IMR-90 (cell line): ENCODE data around the gene SKAP1. TPM values are rescaled to one million over a fixed set of nuclear protein-coding genes. Genes with fewer than 3 reads are reported as not detected.

Source experiments
- ATAC-seq: fragments of 200-7000 bp; cut with Tn5 transposase; 2 replicates; pipeline ENCODE4 v1.9.1; 2020; ENCODE audit warnings: low read depth, mild to moderate bottlenecking, moderate library complexity
- BruUV-seq: library from RNA; stranded (reverse); fragments of 400-500 nt; replicated peaks from 2 replicates; lab custom pipeline; 2021; lab: Mats Ljungman, UMichigan
- CTCF ChIA-PET: fragments of 300-600 bp; formaldehyde crosslinking; extraction: SDS; loops from one replicate; lab custom pipeline; 2021; ENCODE audit warnings: antibody characterized with exemption; lab: Yijun Ruan, JAX
- POLR2A ChIA-PET: fragments of 300-600 bp; sonication (Branson Sonifier 250); formaldehyde crosslinking; loops from one replicate; lab custom pipeline; 2022; ENCODE audit warnings: antibody characterized with exemption; ENCODE audit not compliant: unreplicated experiment; lab: Charles Lee
- DNase-seq: peaks from one replicate; pipeline ENCODE4 v3.0.0; 2013
- H2AFZ ChIP-seq: replicated peaks from 2 replicates; pipeline ENCODE3; 2013; ENCODE audit warnings: low read length, mild to moderate bottlenecking; ENCODE audit not compliant: poor library complexity
- H2AK5ac ChIP-seq: 2 replicates; pipeline ENCODE4 v1.6.1; 2013; ENCODE audit warnings: low read depth, low read length, inconsistent platforms
- H2AK9ac ChIP-seq: replicated peaks from 2 replicates; pipeline ENCODE3; 2013; ENCODE audit warnings: mild to moderate bottlenecking, low read depth, low read length, moderate library complexity; ENCODE audit not compliant: poor library complexity
- H2BK120ac ChIP-seq: 2 replicates; pipeline ENCODE4 v1.6.1; 2013; ENCODE audit warnings: low read depth, low read length, inconsistent platforms
- H2BK15ac ChIP-seq: 3 replicates; pipeline ENCODE4 v1.6.1; 2013; ENCODE audit warnings: low read depth, low read length, inconsistent platforms
- H2BK20ac ChIP-seq: 2 replicates; pipeline ENCODE4 v1.6.1; 2013; ENCODE audit warnings: low read depth, mild to moderate bottlenecking, inconsistent platforms, low read length, moderate library complexity
- H2BK5ac ChIP-seq: 2 replicates; pipeline ENCODE4 v1.6.1; 2013; ENCODE audit warnings: mild to moderate bottlenecking, low read depth, low read length, inconsistent platforms; ENCODE audit not compliant: poor library complexity, severe bottlenecking
- H3K14ac ChIP-seq: replicated peaks from 2 replicates; pipeline ENCODE4 v1.6.1; 2013; ENCODE audit warnings: low read depth, low read length, inconsistent platforms
- H3K18ac ChIP-seq: 2 replicates; pipeline ENCODE4 v1.6.1; 2013; ENCODE audit warnings: low read depth, low read length, control low read depth
- H3K23ac ChIP-seq: 2 replicates; pipeline ENCODE4 v1.6.1; 2013; ENCODE audit warnings: low read depth, low read length, inconsistent platforms
- H3K27ac ChIP-seq: 2 replicates; pipeline ENCODE4 v1.5.1; 2013; ENCODE audit warnings: mild to moderate bottlenecking, control low read depth, low read length; ENCODE audit not compliant: insufficient read depth
- H3K27me3 ChIP-seq: 2 replicates; pipeline ENCODE4 v1.6.1; 2013; ENCODE audit warnings: low read length; ENCODE audit not compliant: control insufficient read depth, insufficient read depth
- H3K36me3 ChIP-seq: 2 replicates; pipeline ENCODE4 v1.6.1; 2013; ENCODE audit warnings: low read length, mixed read lengths; ENCODE audit not compliant: control insufficient read depth, insufficient read depth
- H3K4ac ChIP-seq: 2 replicates; pipeline ENCODE4 v1.6.1; 2013; ENCODE audit warnings: low read depth, low read length, inconsistent platforms
- H3K4me1 ChIP-seq: 2 replicates; pipeline ENCODE4 v1.6.1; 2013; ENCODE audit warnings: low read length, mixed read lengths; ENCODE audit not compliant: control insufficient read depth, insufficient read depth
- H3K4me2 ChIP-seq: 2 replicates; pipeline ENCODE4 v1.6.1; 2013; ENCODE audit warnings: low read depth, mild to moderate bottlenecking, control low read depth, low read length, moderate library complexity
- H3K4me3 ChIP-seq: 2 replicates; pipeline ENCODE4 v1.5.1; 2013; ENCODE audit warnings: low read depth, mild to moderate bottlenecking, control low read depth, low read length, moderate library complexity; ENCODE audit not compliant: insufficient read depth
- H3K56ac ChIP-seq: 2 replicates; pipeline ENCODE4 v1.6.1; 2013; ENCODE audit warnings: low read length, inconsistent platforms; ENCODE audit not compliant: insufficient read depth; ENCODE audit errors: extremely low read depth
- H3K79me1 ChIP-seq, 2 experiments: 2 replicates each; pipeline ENCODE4 v1.6.1; 2013; ENCODE audit warnings: low read length in 2 of 2, inconsistent platforms in 1 of 2, low read depth in 1 of 2
- H3K9ac ChIP-seq: 2 replicates; pipeline ENCODE4 v1.6.1; 2013; ENCODE audit warnings: low read depth, low read length, control low read depth
- H3K9me1 ChIP-seq: 2 replicates; pipeline ENCODE4 v1.6.1; 2013; ENCODE audit warnings: low read length, inconsistent platforms; ENCODE audit not compliant: insufficient read depth
- H3K9me3 ChIP-seq: 2 replicates; pipeline ENCODE4 v1.6.1; 2013; ENCODE audit warnings: low read length; ENCODE audit not compliant: control insufficient read depth, insufficient read depth
- H4K20me1 ChIP-seq: 2 replicates; pipeline ENCODE4 v1.6.1; 2013; ENCODE audit warnings: low read length, inconsistent platforms; ENCODE audit not compliant: insufficient read depth
- H4K5ac ChIP-seq: 2 replicates; pipeline ENCODE4 v1.6.1; 2013; ENCODE audit warnings: mild to moderate bottlenecking, low read depth, low read length, control low read depth
- H4K8ac ChIP-seq, 2 experiments: 2 replicates each; pipeline ENCODE4 v1.6.1; 2013; ENCODE audit warnings: low read depth in 2 of 2, low read length in 2 of 2, control low read depth in 1 of 2, inconsistent platforms in 1 of 2
- H4K91ac ChIP-seq: 2 replicates; pipeline ENCODE4 v1.6.1; 2013; ENCODE audit warnings: low read depth, low read length, inconsistent platforms; ENCODE audit not compliant: insufficient read depth
- BHLHE40 ChIP-seq: fragments of 150-350 bp; IDR thresholded peaks from 2 replicates; pipeline ENCODE4 v1.6.1; 2016; ENCODE audit warnings: mild to moderate bottlenecking, low read depth, low read length
- CEBPB ChIP-seq: IDR thresholded peaks from 2 replicates; pipeline ENCODE4 v1.6.1; 2012; ENCODE audit warnings: low read depth, low read length, improper control_type of control experiment
- CTCF ChIP-seq: conservative IDR thresholded peaks from 2 replicates; pipeline ENCODE4 v1.5.1; 2012; ENCODE audit warnings: mild to moderate bottlenecking, low read depth, low read length, improper control_type of control experiment
- MAFK ChIP-seq: IDR thresholded peaks from 2 replicates; pipeline ENCODE4 v1.6.1; 2012; ENCODE audit warnings: low read depth, low read length, improper control_type of control experiment
- MXI1 ChIP-seq: IDR thresholded peaks from 2 replicates; pipeline ENCODE4 v1.6.1; 2012; ENCODE audit warnings: low read depth, mild to moderate bottlenecking, low read length, moderate library complexity, borderline replicate concordance
- NFE2L2 ChIP-seq: fragments of 150-350 bp; IDR thresholded peaks from 2 replicates; pipeline ENCODE4 v1.6.1; 2016; ENCODE audit warnings: low read depth, mild to moderate bottlenecking, low read length
- POLR2A ChIP-seq: IDR thresholded peaks from 2 replicates; pipeline ENCODE4 v1.6.1; 2012; ENCODE audit warnings: mild to moderate bottlenecking, low read depth, low read length
- RAD21 ChIP-seq: IDR thresholded peaks from 2 replicates; pipeline ENCODE4 v1.6.1; 2012; ENCODE audit warnings: low read length, improper control_type of control experiment
- SMC3 ChIP-seq: fragments of 150-350 bp; IDR thresholded peaks from 2 replicates; pipeline ENCODE4 v1.6.1; 2016; ENCODE audit warnings: low read depth, mild to moderate bottlenecking, antibody characterized with exemption, low read length, moderate library complexity
- WGBS, 2 experiments: methylation state at CpG; one replicate each; pipeline versions ENCODE4 v1.1.5 to v1.1.7; 2013; ENCODE audit warnings: missing lambda C conversion rate in 2 of 2; ENCODE audit not compliant: insufficient read length in 1 of 2; ENCODE audit errors: extremely low coverage in 2 of 2; 5-methylcytosine and 5-hydroxymethylcytosine counted together
- dilution Hi-C: fragments of 300-500 bp; cut with HindIII; formaldehyde crosslinking; loops from one replicate; pipeline ENCODE4 v1.14.3; 2018; ENCODE audit warnings: low sequenced_read_pairs; ENCODE audit not compliant: unreplicated experiment
- in situ Hi-C: fragments of 300-500 bp; cut with MboI; formaldehyde crosslinking; loops from 3 replicates; pipeline ENCODE4 v1.14.3; 2019; ENCODE audit warnings: low sequenced_read_pairs, inconsistent platforms, mixed read lengths
- intact Hi-C: fragments of 100-400 bp; cut with micrococcal nuclease; formaldehyde crosslinking; loops from 2 replicates; pipeline ENCODE4 v1.10.0; 2022
- polyA plus RNA-seq, 3 experiments: library from polyadenylated mRNA; depleted of rRNA; stranded (reverse); fragments of >200 nt; gene quantifications; 2 replicates each; pipeline ENCODE4 v1.2.3, GENCODE V29; 2012; ENCODE audit warnings: low replicate concordance in 1 of 3
- total RNA-seq: library from RNA; depleted of rRNA; stranded (reverse); fragments of >200 nt; gene quantifications from 2 replicates; pipeline ENCODE4 v1.2.3, GENCODE V29; 2012
- TF ChIP-seq, protein P1 (sequence below): fragments of 150-350 bp; IDR thresholded peaks from 2 replicates; pipeline ENCODE4 v1.6.1; 2016; ENCODE audit warnings: low read depth, mild to moderate bottlenecking, low read length, moderate library complexity, borderline replicate concordance
- TF ChIP-seq, protein P2 (sequence below): fragments of 150-350 bp; IDR thresholded peaks from 2 replicates; pipeline ENCODE4 v1.6.1; 2017; ENCODE audit warnings: mild to moderate bottlenecking, antibody characterized with exemption, low read length, low read depth

The SKAP1 gene
- total and polyA plus RNA-seq, 2 of the 4 experiments (the other 2 are of a cell fraction), result not detected

GRCh38 chr17:48134912-48135480 is 295.0 kb downstream of the SKAP1 start:
- Histone ChIP-seq H3K14ac (no peak overlapping the region), H2BK20ac (no peak overlapping the region), H3K4me3 (no peak overlapping the region), H2AK5ac (no peak overlapping the region), H3K56ac (no peak overlapping the region), H3K9ac (no peak overlapping the region), H3K23ac (no peak overlapping the region), H4K8ac (no peak overlapping the region), H3K79me1 (no peaks in the 10 kb centered on the region), H2AFZ (no peak overlapping the region), H2BK120ac (no peak overlapping the region), H3K9me1 (no peaks in the 10 kb centered on the region), H3K9me3 (no peaks in the 10 kb centered on the region), H3K4me1 (no peaks in the 10 kb centered on the region), H2AK9ac (no peak overlapping the region), H2BK5ac (no peak overlapping the region), H3K27ac (no peak overlapping the region), H2BK15ac (no peak overlapping the region), H4K5ac (no peak overlapping the region), H3K4me2 (no peak overlapping the region), H3K18ac (no peak overlapping the region), H3K4ac (no peak overlapping the region), H3K27me3 (peaks cover 25% of the 10 kb centered on the region), H4K91ac (no peak overlapping the region), H3K36me3 (no peaks in the 10 kb centered on the region), H4K20me1 (no peaks in the 10 kb centered on the region)
- TF ChIP-seq NFE2L2 (no peak), CTCF (peak; percentile 18; the same call in 1 of the 2 replicates), POLR2A (no peak), BHLHE40 (no peak), SMC3 (0 out of 2 replicates have a peak, but pooled peaks have one; percentile 10), CEBPB (no peak), MXI1 (no peak), RAD21 (no peak), MAFK (no peak)
- TF ChIP-seq, protein P1, sequence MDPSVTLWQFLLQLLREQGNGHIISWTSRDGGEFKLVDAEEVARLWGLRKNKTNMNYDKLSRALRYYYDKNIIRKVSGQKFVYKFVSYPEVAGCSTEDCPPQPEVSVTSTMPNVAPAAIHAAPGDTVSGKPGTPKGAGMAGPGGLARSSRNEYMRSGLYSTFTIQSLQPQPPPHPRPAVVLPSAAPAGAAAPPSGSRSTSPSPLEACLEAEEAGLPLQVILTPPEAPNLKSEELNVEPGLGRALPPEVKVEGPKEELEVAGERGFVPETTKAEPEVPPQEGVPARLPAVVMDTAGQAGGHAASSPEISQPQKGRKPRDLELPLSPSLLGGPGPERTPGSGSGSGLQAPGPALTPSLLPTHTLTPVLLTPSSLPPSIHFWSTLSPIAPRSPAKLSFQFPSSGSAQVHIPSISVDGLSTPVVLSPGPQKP, result no peak
- TF ChIP-seq, protein P2, sequence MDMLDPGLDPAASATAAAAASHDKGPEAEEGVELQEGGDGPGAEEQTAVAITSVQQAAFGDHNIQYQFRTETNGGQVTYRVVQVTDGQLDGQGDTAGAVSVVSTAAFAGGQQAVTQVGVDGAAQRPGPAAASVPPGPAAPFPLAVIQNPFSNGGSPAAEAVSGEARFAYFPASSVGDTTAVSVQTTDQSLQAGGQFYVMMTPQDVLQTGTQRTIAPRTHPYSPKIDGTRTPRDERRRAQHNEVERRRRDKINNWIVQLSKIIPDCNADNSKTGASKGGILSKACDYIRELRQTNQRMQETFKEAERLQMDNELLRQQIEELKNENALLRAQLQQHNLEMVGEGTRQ, result no peak
- no peak for DNase-seq
- dilution Hi-C loops (no loop called here), intact Hi-C loops (loop anchor here (2.0 kb wide), 1 partner anchor 484 kb away; no protein-coding TSS in a partner anchor), in situ Hi-C loops (no loop called here)
- no CpG with 5 or more reads among the region's 3 CpGs for WGBS, 2 experiments
- ChIA-PET POLR2A (no interaction called here), CTCF (no interaction called here)
- BruUV-seq, result no TSS peak
- peak; percentile 31; the same call in 1 of the 2 replicates for ATAC-seq
